Measurements from ENCODE around the gene UPP1.
"Not testable (repeated sequence)": the region's sequence is repeated elsewhere in the genome, so short reads cannot be mapped to it uniquely, and the experiment has no call there.

UPP1 gene

GRCh38 chr7:48089046-48090003 is at the start of gene UPP1:
UPP1 (plus strand) TSS chr7:48089265; CDS start chr7:48094784, 5,519 bp downstream.
- DNase-seq (ENCODE audit: insufficient read length, low spot score) (peak; percentile 70), FAIRE-seq (peak; percentile 80)

GRCh38 chr7:48040944-48041652 is 48.0 kb upstream of the UPP1 start:
- DNase-seq (ENCODE audit: insufficient read length, low spot score): no peak
- FAIRE-seq: no peak

GRCh38 chr7:48041653-48041970 is 47.5 kb upstream of the UPP1 start:
- no peak for FAIRE-seq

GRCh38 chr7:48042216-48042615 is 46.8 kb upstream of the UPP1 start:
- peak; percentile 45 for DNase-seq (ENCODE audit: insufficient read length, low spot score)
- FAIRE-seq: no peak

More at GRCh38 chr7:48041653-48041970, 47.5 kb upstream of the UPP1 start:
- no peak for DNase-seq (ENCODE audit: insufficient read length, low spot score)

GRCh38 chr7:48042636-48043035 is 46.4 kb upstream of the UPP1 start:
- no peak for FAIRE-seq
- DNase-seq (ENCODE audit: insufficient read length, low spot score): no peak

GRCh38 chr7:48045195-48045765 is 43.8 kb upstream of the UPP1 start:
- FAIRE-seq (no peak), DNase-seq (ENCODE audit: insufficient read length, low spot score) (no peak)

GRCh38 chr7:48046458-48046857 is 42.6 kb upstream of the UPP1 start:
- FAIRE-seq (no peak), DNase-seq (ENCODE audit: insufficient read length, low spot score) (no peak)

- DNase-seq (ENCODE audit: insufficient read length, low spot score) (no peak), FAIRE-seq (no peak)
Measured at GRCh38 chr7:48048113-48048512, 41.0 kb upstream of the UPP1 start.

- FAIRE-seq: peak; percentile 49
- no peak for DNase-seq (ENCODE audit: insufficient read length, low spot score)
Measured at GRCh38 chr7:48049850-48050249, 39.2 kb upstream of the UPP1 start.

GRCh38 chr7:48052748-48053147 is 36.3 kb upstream of the UPP1 start:
- no peak for FAIRE-seq
- peak; percentile 49 for DNase-seq (ENCODE audit: insufficient read length, low spot score)

GRCh38 chr7:48053736-48054135 is 35.3 kb upstream of the UPP1 start:
- DNase-seq (ENCODE audit: insufficient read length, low spot score): no peak
- no peak for FAIRE-seq

GRCh38 chr7:48058990-48059389 is 30.1 kb upstream of the UPP1 start:
- FAIRE-seq: no peak

GRCh38 chr7:48059706-48060105 is 29.4 kb upstream of the UPP1 start:
- no peak for FAIRE-seq
- no peak for DNase-seq (ENCODE audit: insufficient read length, low spot score)

More at GRCh38 chr7:48058990-48059389, 30.1 kb upstream of the UPP1 start:
- no peak for DNase-seq (ENCODE audit: insufficient read length, low spot score)

- DNase-seq (ENCODE audit: insufficient read length, low spot score) (no peak), FAIRE-seq (no peak)
Measured at GRCh38 chr7:48063985-48064384, 25.1 kb upstream of the UPP1 start.

- FAIRE-seq: no peak
- no peak for DNase-seq (ENCODE audit: insufficient read length, low spot score)
Measured at GRCh38 chr7:48067475-48067874, 21.6 kb upstream of the UPP1 start.

GRCh38 chr7:48074204-48074654 is 14.8 kb upstream of the UPP1 start:
- FAIRE-seq (no peak), DNase-seq (ENCODE audit: insufficient read length, low spot score) (no peak)

GRCh38 chr7:48077423-48077822 is 11.6 kb upstream of the UPP1 start:
- FAIRE-seq (no peak), DNase-seq (ENCODE audit: insufficient read length, low spot score) (no peak)

GRCh38 chr7:48078470-48078869 is 10.6 kb upstream of the UPP1 start:
- FAIRE-seq (no peak), DNase-seq (ENCODE audit: insufficient read length, low spot score) (no peak)

- FAIRE-seq; DNase-seq (ENCODE audit: insufficient read length, low spot score): not testable (repeated sequence)
Measured at GRCh38 chr7:48082378-48082777, 6.7 kb upstream of the UPP1 start.

GRCh38 chr7:48083114-48083830 is 5.8 kb upstream of the UPP1 start:
- FAIRE-seq: no peak
- no peak for DNase-seq (ENCODE audit: insufficient read length, low spot score)

Measured in HTR-8/SVneo (cell line).